ENCODE measurements around the gene PCDHB6.
"Not testable (repeated sequence)": the region's sequence is repeated elsewhere in the genome, so short reads cannot be mapped to it uniquely, and the experiment has no call there.

DNA sequence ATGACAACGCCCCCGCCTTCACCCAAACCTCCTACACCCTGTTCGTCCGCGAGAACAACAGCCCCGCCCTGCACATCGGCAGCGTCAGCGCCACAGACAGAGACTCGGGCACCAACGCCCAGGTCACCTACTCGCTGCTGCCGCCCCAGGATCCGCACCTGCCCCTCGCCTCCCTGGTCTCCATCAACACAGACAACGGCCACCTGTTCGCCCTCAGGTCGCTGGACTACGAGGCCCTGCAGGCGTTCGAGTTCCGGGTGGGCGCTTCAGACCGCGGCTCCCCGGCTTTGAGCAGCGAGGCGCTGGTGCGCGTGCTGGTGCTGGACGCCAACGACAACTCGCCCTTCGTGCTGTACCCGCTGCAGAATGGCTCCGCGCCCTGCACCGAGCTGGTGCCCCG, 29.5 kb downstream of the PCDHB6 start:
- not testable (repeated sequence) for TF ChIP-seq CTCF (IDR thresholded peaks at IDR 0.05; ENCODE audit: low read length); EZH2 (optimal IDR thresholded peaks at IDR 0.05; ENCODE audit: low read depth, low read length)

Data from MM.1S (cell line).